GM12891 (cell line): ENCODE measurements around the gene NDUFA5.

Experiments
- PAX5 ChIP-seq: IDR thresholded peaks from 2 replicates; pipeline ENCODE4 v1.6.1; 2011; ENCODE audit warnings: low read length, moderate library complexity, mild to moderate bottlenecking; ENCODE audit not compliant: insufficient read depth, severe bottlenecking
- POLR2A ChIP-seq: IDR thresholded peaks from 2 replicates; pipeline ENCODE4 v1.6.1; 2011; ENCODE audit warnings: low read depth, low read length, control low read depth
- POLR2AphosphoS5 ChIP-seq: IDR thresholded peaks from 2 replicates; pipeline ENCODE4 v1.6.1; 2011; ENCODE audit warnings: low read depth, low read length, control low read depth
- POU2F2 ChIP-seq: IDR thresholded peaks from 2 replicates; pipeline ENCODE4 v1.6.1; 2011; ENCODE audit warnings: low read depth, mild to moderate bottlenecking, control low read depth, low read length, moderate library complexity
- SPI1 ChIP-seq: IDR thresholded peaks from 2 replicates; pipeline ENCODE4 v1.6.1; 2011; ENCODE audit warnings: low read depth, low read length, control low read depth
- TAF1 ChIP-seq: IDR thresholded peaks from 2 replicates; pipeline ENCODE4 v1.6.1; 2011; ENCODE audit warnings: low read depth, low read length, control low read depth

DNA sequence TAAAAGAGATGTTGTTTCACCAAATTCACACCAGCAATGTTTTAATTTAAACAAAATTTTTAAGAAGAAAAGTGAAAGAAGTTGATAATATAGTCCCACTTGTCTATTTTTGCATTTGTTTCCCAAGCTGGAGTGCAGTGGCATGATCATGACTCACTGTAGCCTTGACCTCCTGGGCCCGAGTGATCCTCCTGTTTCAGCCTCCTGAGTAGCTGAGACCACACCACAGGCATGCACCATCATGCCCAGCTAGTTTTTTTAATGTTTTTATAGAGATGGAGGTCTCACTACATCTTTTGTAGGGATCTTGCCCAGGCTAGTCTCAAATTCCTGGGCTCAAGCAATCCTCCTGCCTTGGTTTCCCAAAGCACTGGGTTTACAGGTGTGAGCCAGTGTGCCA is 14.1 kb upstream of the NDUFA5 start:
- no peak for TF ChIP-seq POLR2A
- no peak for TF ChIP-seq PAX5
- TF ChIP-seq POLR2AphosphoS5: no peak
- TF ChIP-seq POU2F2: no peak
- no peak for TF ChIP-seq TAF1
- no peak for TF ChIP-seq SPI1
